Amygdala (tissue), 56 donors: ENCODE results near the gene DACT3.
A peak's percentile ranks its signal among the peaks of the same experiment; 100 is the strongest.

Source experiments
- DNase-seq, 56 donors: peaks; one replicate each; lab custom pipeline; 2025; lab: John Stamatoyannopoulos, UW

The DACT3 gene

DNA sequence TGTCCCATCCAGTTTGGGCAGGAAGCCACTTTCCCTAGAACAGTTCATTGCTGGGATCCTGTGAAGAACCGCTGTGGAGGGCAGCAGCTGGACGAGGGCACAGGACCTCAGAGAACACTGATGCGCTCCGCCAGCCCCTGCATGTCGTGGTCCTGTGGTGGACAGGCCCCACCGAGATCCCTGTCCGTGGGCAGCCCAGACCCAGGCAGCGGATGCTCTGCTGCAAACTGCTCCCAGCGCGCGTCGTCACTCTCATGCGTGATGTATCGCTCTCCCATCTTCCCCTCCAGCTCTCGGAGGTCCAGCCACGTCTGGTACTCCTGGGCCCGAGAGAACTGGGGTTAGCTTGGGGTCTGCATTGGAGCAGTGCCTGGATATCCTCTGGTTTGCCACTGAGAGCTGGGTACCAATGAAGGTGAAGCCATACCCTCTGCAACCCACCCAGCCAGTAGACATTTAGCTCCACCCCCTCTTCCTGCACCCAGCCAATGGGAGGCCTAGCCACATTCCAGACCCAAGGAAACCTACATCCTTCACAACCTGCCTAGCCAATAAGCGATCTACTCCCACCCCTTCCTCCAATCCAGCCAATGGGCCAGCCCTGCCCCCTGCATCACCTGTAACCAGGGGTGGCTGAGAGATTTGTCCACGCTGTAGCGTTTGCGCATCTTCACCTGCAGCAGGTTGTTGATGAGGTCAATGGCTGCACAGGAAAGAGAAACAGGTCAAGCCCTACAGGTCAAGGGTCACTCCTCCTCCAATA is 13.6 kb upstream of the DACT3 start:
- DNase-seq: peak in 2 of 56 donors; percentile 2 to 21

GRCh38 chr19:46670813-46671212 is 9.8 kb upstream of the DACT3 start:
- DNase-seq: no peak

GRCh38 chr19:46668662-46669061 is 7.7 kb upstream of the DACT3 start:
- DNase-seq: no peak

- DNase-seq: no peak
These were observed 4.1 kb upstream of the DACT3 start for GRCh38 chr19:46665072-46665471.

- DNase-seq: peak in 55 of 56 donors; percentile 26 to 96 (median 84)
These were observed 982 bp upstream of the DACT3 start for GRCh38 chr19:46661735-46662592.

GRCh38 chr19:46660551-46661019 is 397 bp downstream of the DACT3 start:
- peak in 21 of 56 donors; percentile 37 to 70 (median 52) for DNase-seq

GRCh38 chr19:46660008-46660517 is 919 bp downstream of the DACT3 start:
- DNase-seq: peak in 36 of 56 donors; percentile 15 to 60 (median 40)

DNA sequence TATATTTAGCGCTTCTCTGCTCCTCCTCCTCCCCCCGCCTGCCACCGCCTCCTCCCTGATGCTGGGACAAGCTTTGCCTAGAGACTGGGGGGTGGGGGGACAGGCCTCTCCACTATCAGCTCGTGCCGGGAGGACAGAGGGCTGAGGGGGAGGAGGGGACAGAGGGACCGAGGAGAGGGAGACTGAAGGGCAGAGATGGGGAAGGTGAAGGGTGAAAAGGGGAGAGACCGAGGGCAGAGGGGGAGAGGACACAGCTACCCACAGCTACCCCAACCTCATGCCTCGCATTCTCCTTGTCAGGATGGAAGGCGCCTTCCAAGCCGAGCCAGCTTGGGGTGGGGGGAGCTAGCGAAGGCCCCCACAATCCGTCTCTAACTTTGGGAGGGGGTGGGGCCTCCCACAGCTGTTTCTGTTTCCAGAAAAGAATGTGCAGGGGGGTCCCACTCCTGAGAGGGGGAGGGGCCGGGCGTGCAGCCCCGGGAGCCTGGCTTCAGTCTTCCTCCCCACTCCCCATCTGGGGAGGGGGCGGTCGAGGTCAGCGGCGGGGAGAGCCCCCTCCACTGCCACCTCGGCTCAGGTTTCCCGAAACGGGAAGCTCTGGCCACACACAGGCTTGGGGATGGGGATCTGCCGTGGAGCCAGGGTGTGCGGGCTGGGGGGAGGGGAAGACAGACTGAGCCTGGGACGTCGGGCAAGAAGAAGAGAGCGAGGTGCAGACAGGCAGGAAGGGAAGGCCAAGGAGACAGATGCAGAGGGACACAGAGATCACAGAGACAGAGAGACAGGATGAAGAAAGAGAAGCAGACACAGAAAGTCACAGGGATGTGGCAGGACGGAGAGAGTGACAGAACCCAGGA is 1.6 kb downstream of the DACT3 start:
- DNase-seq: peak in 38 of 56 donors; percentile 14 to 70 (median 42)

- peak in 1 of 56 donors; percentile 30 for DNase-seq
These were observed 4.4 kb downstream of the DACT3 start for GRCh38 chr19:46656541-46656940.

GRCh38 chr19:46654621-46655152 is 6.3 kb downstream of the DACT3 start:
- DNase-seq: peak in 52 of 56 donors; percentile 32 to 87 (median 70)

DNA sequence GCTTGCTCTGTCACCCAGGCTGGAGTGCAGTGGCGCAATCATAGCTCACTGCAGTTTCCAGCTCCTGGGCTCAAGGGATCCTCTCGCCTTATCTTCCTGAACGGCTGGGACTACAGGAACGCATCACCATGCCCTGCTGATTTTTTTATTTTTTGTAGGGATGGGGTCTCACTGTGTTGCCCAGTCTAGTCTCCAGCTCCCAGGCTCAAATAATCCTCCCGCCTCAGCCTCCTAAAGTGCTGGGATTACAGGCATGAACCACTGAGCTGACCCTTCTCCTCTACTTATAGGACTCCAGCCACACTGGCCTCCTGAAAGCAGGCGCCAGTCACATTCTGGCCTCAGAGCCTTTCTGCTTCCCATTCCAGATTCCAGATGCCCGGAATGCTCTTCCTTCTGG is 10.5 kb downstream of the DACT3 start:
- no peak for DNase-seq

GRCh38 chr19:46648961-46649960 is 11.7 kb downstream of the DACT3 start:
- DNase-seq: no peak

GRCh38 chr19:46648060-46648960 is 12.7 kb downstream of the DACT3 start:
- no peak for DNase-seq

- DNase-seq: no peak
These were observed 14.6 kb downstream of the DACT3 start for GRCh38 chr19:46646402-46646801.

DNA sequence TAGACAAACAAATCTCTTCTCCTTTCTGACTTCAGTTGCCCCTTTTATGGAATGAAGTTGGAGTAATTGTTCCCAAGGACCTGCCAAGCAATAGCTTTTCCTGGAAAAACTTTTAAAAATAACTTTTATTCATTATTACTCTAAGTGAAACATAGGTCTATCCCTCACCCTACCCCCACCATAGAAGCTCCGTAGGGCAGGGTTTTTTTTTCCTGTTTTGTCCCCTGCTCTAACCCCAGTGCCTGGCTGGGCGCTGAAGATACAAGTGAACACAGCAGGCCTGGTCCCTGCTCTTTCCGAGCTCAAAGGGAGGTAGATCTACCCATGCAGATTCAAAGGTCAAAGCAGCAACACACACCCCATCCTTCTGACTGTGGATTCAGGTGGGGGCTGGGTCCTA is 16.3 kb downstream of the DACT3 start:
- DNase-seq: no peak

DNA sequence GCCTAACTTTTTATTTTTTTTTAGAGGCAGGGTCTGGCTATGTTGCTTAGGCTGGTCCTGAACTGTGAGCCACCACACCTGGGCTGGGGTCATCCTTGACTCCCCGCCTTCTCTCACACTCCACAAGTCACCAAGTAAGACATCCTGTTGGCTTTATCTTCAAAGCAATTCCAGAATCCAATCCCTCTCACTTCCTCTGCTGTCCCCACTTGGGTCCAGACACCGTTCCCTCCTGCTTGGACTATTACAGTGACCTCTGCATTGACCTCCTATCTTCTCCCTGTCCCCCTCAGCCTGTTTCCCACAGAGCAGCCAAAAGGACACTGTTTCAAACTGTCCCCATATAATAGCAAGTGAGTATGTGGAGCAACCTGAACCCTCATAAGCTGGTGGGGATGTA is 20.3 kb downstream of the DACT3 start:
- no peak for DNase-seq

- peak in 8 of 56 donors; percentile 14 to 67 (median 38) for DNase-seq
These were observed 21.4 kb downstream of the DACT3 start for GRCh38 chr19:46639358-46640182.
